ENCODE results near the gene TAF5L. TPM values are rescaled to one million over a fixed set of nuclear protein-coding genes. Genes with fewer than 3 reads are reported as not detected.
A peak's percentile ranks its signal among the peaks of the same experiment; 100 is the strongest.

Gene TAF5L
- total RNA-seq, 1 donor from 2014 or later, result 18.8 TPM

DNA sequence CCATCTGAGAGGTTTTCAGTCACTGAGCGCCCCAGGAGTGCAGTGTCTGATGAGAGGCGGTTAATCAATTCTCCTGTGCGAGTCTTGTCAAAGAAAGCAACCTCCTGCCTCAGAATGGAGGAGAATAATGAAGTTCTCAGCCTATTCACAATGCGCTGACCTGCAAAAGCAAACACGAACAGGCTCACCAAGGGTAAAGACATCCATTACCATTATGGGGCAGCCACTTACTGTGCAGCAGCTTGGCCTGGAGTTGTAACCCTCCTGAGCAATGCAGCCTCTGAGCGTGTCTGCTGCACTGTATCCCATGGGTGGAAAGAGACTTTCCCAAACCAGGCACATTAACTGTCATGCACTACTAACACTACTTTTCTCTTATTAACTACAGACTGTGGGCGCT is 78.4 kb downstream of the TAF5L start:
- TF ChIP-seq, protein P1, sequence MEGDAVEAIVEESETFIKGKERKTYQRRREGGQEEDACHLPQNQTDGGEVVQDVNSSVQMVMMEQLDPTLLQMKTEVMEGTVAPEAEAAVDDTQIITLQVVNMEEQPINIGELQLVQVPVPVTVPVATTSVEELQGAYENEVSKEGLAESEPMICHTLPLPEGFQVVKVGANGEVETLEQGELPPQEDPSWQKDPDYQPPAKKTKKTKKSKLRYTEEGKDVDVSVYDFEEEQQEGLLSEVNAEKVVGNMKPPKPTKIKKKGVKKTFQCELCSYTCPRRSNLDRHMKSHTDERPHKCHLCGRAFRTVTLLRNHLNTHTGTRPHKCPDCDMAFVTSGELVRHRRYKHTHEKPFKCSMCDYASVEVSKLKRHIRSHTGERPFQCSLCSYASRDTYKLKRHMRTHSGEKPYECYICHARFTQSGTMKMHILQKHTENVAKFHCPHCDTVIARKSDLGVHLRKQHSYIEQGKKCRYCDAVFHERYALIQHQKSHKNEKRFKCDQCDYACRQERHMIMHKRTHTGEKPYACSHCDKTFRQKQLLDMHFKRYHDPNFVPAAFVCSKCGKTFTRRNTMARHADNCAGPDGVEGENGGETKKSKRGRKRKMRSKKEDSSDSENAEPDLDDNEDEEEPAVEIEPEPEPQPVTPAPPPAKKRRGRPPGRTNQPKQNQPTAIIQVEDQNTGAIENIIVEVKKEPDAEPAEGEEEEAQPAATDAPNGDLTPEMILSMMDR (IDR thresholded peaks at IDR 0.05), result no peak
- H3K27me3 Mint-ChIP-seq (ENCODE audit: low read depth), result no peaks in the 10 kb centered on the region
- peaks cover 20% of the 10 kb centered on the region for H3K4me1 Mint-ChIP-seq (ENCODE audit: low read depth)
- no peak for DNase-seq (ENCODE audit: low spot score)
- peak overlapping the region; percentile 27 for H3K27ac Mint-ChIP-seq (ENCODE audit: unreplicated experiment)
- no peaks in the 10 kb centered on the region for H3K9me3 Mint-ChIP-seq (ENCODE audit: low read depth)
- H3K36me3 Mint-ChIP-seq (ENCODE audit: low read depth), result peaks cover 10% of the 10 kb centered on the region
- H3K4me3 Mint-ChIP-seq (ENCODE audit: unreplicated experiment), result no peak overlapping the region

DNA sequence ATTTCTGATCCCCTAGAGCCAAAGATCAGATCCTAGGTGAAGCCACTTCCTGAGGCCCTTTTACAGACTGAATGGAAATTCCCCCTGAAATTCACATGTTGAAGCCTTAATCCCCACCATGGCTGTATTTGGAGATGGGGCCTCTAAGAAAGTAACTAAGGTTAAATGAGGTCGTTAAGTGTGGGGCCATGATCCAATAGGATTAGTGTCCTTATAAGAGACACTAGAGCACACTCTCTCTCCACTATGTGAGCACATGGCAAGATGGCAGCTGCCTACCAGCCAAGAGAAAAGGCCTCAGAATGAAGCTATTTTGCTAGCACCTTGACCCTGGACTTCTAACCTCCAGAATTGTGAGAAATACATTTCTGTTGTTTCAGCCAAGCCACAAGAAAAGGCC is 81.3 kb downstream of the TAF5L start:
- Mint-ChIP-seq H3K4me3 (ENCODE audit: unreplicated experiment) (no peak overlapping the region), H3K27ac (ENCODE audit: unreplicated experiment) (no peak overlapping the region), H3K27me3 (ENCODE audit: low read depth) (no peaks in the 10 kb centered on the region), H3K4me1 (ENCODE audit: low read depth) (peaks cover 11% of the 10 kb centered on the region), H3K9me3 (ENCODE audit: low read depth) (no peaks in the 10 kb centered on the region), H3K36me3 (ENCODE audit: low read depth) (peaks cover 23% of the 10 kb centered on the region)
- TF ChIP-seq, protein P1 (IDR thresholded peaks at IDR 0.05), result no peak
- DNase-seq (ENCODE audit: low spot score), result no peak

Other genes with a start within 250 kb of the TAF5L start
- gene ACTA1, start 192.0 kb downstream of the TAF5L start, total RNA-seq, result 0.27 to 3.6 TPM (median 3.5 TPM) in 3 replicates
- 30.7 to 37.0 TPM (median 31.0 TPM) in 3 replicates for gene NUP133, start 117.8 kb downstream of the TAF5L start, total RNA-seq
- gene ABCB10, start 67.4 kb downstream of the TAF5L start, total RNA-seq, result 19.0 to 32.3 TPM (median 32.1 TPM) in 3 replicates
- gene URB2, start 125 bp upstream of the TAF5L start, total RNA-seq, result 7.9 to 11.7 TPM (median 8.4 TPM) in 3 replicates